H7 (cell line): ENCODE results near the gene RAP1GDS1. TPM values are rescaled to one million over a fixed set of nuclear protein-coding genes. Genes with fewer than 3 reads are reported as not detected.

Experiments
- DNase-seq: peaks from one replicate; pipeline ENCODE4 v3.0.0; 2012
- H3K27me3 ChIP-seq: 2 replicates; pipeline ENCODE4 v1.6.0; 2011; ENCODE audit warnings: mild to moderate bottlenecking, low read length; ENCODE audit not compliant: control insufficient read depth, insufficient read depth
- H3K36me3 ChIP-seq: replicated peaks from 2 replicates; pipeline ENCODE4 v1.5.1; 2011; ENCODE audit warnings: low read length; ENCODE audit not compliant: control insufficient read depth, insufficient read depth
- H3K4me3 ChIP-seq: 2 replicates; pipeline ENCODE4 v1.5.1; 2011; ENCODE audit warnings: low read depth, mild to moderate bottlenecking, control low read depth, low read length, moderate library complexity; ENCODE audit not compliant: insufficient read depth
- total RNA-seq: library from RNA; depleted of rRNA; stranded (reverse); fragments of >200 nt; shearing (Covaris generic); gene quantifications from 2 replicates; pipeline ENCODE4 v1.2.3, GENCODE V29; 2014; rRNA removed

The RAP1GDS1 gene
- total RNA-seq = 37.2 and 53.0 TPM in 2 replicates

GRCh38 chr4:98260579-98261404 lies at the start of gene RAP1GDS1:
Gene RAP1GDS1 (plus strand): TSS chr4:98261384. CDS start chr4:98261566, 182 bp downstream.
- Histone ChIP-seq H3K4me3 (peak within 1 kb of the TSS; percentile 77), H3K27me3 (no peaks in the 10 kb centered on the region), H3K36me3 (no peaks in the 10 kb centered on the region)
- peak; percentile 93 for DNase-seq

- H3K36me3 ChIP-seq = no peaks in the 10 kb centered on the region
- no peaks in the 10 kb centered on the region for H3K27me3 ChIP-seq
- H3K4me3 ChIP-seq = no peak overlapping the region
- no peak for DNase-seq
These were observed 38.9 kb upstream of the RAP1GDS1 start for GRCh38 chr4:98222306-98222705.

DNA sequence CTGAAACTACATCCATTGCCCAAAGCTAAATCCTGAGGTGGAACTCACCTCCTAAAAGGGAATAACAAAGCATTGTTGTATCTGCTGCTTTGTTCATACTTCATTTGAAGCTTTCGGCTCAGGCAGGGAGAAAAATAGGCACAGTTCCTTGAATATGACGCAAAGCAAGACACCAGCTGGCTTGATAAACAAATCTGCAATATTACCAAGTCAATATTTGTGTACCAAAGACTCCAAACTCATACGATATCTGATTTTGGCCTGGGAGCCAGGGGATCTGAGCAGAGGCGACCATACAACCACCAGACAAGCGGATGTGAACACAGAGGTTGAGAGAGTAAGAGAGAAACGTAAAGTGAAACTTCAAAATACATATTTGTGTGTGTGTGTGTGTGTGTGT lies 34.8 kb upstream of the RAP1GDS1 start:
- no peak for DNase-seq
- no peaks in the 10 kb centered on the region for H3K27me3 ChIP-seq
- no peak overlapping the region for H3K4me3 ChIP-seq
- H3K36me3 ChIP-seq = no peaks in the 10 kb centered on the region

- Histone ChIP-seq H3K4me3 (no peak overlapping the region), H3K36me3 (no peaks in the 10 kb centered on the region), H3K27me3 (no peaks in the 10 kb centered on the region)
- DNase-seq = no peak
These were observed 30.2 kb upstream of the RAP1GDS1 start for GRCh38 chr4:98230961-98231360.

DNA sequence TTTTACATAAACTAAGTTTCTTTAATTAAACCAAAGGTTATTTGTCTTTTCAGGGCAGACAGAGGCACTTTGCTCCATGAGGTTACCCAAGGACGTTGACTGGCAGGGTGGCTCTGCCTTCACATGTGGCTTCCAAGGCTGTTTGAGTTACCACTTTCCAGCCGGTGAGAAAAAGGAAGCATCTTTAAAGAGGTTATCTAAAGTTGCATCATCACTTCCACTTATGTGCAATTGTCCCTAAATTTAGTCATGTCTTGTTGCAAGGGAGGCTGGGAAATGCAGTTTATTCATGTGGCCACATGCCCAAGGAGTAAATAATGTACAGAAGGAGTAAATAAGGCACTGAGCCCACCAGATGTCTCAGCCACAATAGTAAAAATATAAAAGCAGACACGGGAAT lies 29.0 kb upstream of the RAP1GDS1 start:
- H3K27me3 ChIP-seq = no peaks in the 10 kb centered on the region
- no peaks in the 10 kb centered on the region for H3K36me3 ChIP-seq
- no peak for DNase-seq
- no peak overlapping the region for H3K4me3 ChIP-seq

- DNase-seq = no peak
- no peaks in the 10 kb centered on the region for H3K27me3 ChIP-seq
- H3K4me3 ChIP-seq = no peak overlapping the region
These were observed 24.0 kb upstream of the RAP1GDS1 start for GRCh38 chr4:98237204-98237603.

DNA sequence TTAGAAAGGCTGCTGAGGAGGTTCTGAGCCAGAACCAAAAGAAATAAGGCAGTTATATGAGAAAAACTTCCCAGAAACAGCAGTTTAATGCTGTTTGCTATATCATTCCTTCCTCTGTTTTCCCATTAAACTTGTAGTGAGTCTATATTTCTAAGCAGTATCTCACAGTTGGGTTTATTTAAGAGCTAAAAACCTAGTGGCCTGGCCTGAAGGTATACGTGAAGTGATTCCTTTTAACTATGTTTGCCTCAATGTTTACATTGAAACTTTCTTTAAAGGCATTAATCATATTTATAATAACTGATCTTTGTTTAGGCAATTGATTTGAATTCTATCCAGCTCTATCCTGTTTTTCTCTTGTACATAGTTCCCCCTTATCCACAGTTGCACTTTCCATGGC lies 19.1 kb upstream of the RAP1GDS1 start:
- H3K27me3 ChIP-seq = no peaks in the 10 kb centered on the region
- H3K4me3 ChIP-seq = no peak overlapping the region
- no peak for DNase-seq
- no peaks in the 10 kb centered on the region for H3K36me3 ChIP-seq

More at GRCh38 chr4:98237204-98237603, 24.0 kb upstream of the RAP1GDS1 start:
- no peaks in the 10 kb centered on the region for H3K36me3 ChIP-seq

DNA sequence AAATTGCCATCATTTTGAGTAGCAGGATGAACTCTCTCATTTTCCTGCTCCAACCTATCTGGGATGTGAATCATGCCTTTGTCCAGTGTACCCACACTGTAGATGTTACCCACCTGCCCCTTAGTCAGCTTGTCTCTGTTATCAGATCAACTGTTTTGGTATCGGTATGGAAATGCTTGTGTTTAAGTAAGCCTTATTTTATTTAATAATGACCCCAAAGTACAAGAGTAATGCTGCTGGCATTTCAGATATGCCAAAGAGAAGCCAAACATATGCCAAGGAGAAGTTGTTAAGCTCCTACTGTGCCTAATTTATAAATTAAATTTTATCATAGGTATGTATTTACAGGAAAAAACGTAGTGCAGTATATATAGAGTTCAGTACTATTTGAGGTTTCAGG lies 18.6 kb upstream of the RAP1GDS1 start:
- Histone ChIP-seq H3K27me3 (no peaks in the 10 kb centered on the region), H3K4me3 (no peak overlapping the region), H3K36me3 (no peaks in the 10 kb centered on the region)
- DNase-seq = no peak

DNA sequence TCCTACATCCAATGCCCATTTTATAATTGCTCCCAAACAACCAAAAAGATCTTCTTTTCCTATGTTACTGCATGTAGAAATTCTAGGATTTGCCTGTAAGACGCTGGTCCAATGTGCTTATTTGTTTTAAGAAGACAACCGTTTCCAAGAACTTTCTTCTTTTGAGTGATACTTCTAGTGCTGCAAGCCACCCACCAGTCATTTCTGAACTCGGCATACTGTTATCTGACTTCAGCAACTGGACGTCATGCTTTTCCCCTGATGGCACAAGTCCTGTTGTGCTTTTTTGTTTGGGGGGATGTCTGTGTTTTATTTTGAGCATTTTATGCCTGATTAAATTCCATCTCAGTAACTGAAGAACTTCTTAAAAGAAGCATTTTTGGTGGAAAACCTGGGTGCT lies 16.0 kb upstream of the RAP1GDS1 start:
- no peaks in the 10 kb centered on the region for H3K36me3 ChIP-seq
- H3K4me3 ChIP-seq = no peak overlapping the region
- H3K27me3 ChIP-seq = no peaks in the 10 kb centered on the region
- DNase-seq = no peak

- H3K36me3 ChIP-seq = no peaks in the 10 kb centered on the region
- no peak overlapping the region for H3K4me3 ChIP-seq
- H3K27me3 ChIP-seq = no peaks in the 10 kb centered on the region
- DNase-seq = no peak
These were observed 12.2 kb upstream of the RAP1GDS1 start for GRCh38 chr4:98248934-98249333.

- no peaks in the 10 kb centered on the region for H3K27me3 ChIP-seq
- DNase-seq = no peak
- no peak overlapping the region for H3K4me3 ChIP-seq
- no peaks in the 10 kb centered on the region for H3K36me3 ChIP-seq
These were observed 11.4 kb upstream of the RAP1GDS1 start for GRCh38 chr4:98249831-98250230.

DNA sequence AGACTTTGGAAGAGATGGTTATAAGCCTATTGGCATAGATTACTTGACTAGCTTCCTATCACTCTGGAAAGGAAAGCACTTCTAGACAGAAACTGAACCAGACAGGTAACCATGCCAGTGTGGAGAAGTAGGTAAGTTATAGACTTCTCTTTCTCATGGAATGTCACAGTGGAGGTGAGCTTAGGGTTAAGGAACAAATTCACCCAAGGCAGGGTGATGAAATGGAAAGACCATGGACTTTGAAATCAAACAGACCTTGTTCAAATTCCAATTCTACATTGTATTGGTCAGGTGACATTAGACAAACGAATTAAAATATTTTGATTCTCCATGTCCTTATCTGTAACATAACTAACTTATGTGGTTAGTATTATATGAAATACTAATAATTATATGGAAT lies 7.7 kb upstream of the RAP1GDS1 start:
- DNase-seq = no peak

DNA sequence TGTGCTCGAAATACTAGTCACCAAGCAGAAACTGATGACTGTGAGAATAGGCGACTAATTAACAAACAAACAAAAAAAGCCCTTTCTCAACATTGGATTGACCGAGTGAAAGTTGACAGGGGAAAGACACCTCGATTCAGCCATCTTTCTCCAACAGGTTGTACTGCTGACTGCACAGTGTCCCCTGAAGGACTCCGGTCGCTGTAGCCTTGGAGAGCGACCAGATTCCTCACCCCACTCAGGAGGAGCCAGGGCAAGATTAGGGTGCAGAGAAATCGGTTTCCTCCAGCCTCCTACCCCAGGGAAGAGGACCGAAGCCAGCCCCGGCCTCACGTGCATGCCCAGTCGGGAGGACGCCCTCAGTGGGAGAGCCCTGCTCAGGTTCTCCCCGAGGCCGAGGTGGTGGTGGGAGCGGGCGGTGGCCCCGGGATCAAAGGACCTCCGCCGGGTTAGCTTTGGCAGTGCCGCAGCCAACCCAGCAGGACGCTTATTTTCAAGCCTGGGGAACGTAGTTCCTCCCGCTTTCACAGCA lies 1.1 kb upstream of the RAP1GDS1 start:
- Histone ChIP-seq H3K36me3 (no peaks in the 10 kb centered on the region), H3K4me3 (peak overlapping the region; percentile 54), H3K27me3 (no peaks in the 10 kb centered on the region)
- no peak for DNase-seq

More for the DNA sequence above, 7.7 kb upstream of the RAP1GDS1 start:
- H3K27me3 ChIP-seq = no peaks in the 10 kb centered on the region
- no peaks in the 10 kb centered on the region for H3K36me3 ChIP-seq
- H3K4me3 ChIP-seq = no peak overlapping the region

- peak; percentile 70 for DNase-seq
- H3K27me3 ChIP-seq = no peaks in the 10 kb centered on the region
- peak overlapping the region; percentile 77 for H3K4me3 ChIP-seq
- no peaks in the 10 kb centered on the region for H3K36me3 ChIP-seq
These were observed 464 bp downstream of the RAP1GDS1 start for GRCh38 chr4:98261405-98262291.
